HCT116 (cell line): Measurements from ENCODE around the gene GFOD1. TPM values are rescaled to one million over a fixed set of nuclear protein-coding genes. Genes with fewer than 3 reads are reported as not detected.

Experiments used
- ATAC-seq: fragments of 200-7000 bp; cut with Tn5 transposase; 2 replicates; pipeline ENCODE4 v1.9.1; 2020; ENCODE audit warnings: mild to moderate bottlenecking, moderate library complexity
- BruUV-seq: library from RNA; stranded (reverse); fragments of 400-500 nt; replicated peaks from 2 replicates; lab custom pipeline; 2021; lab: Mats Ljungman, UMichigan
- CTCF ChIA-PET: fragments of 300-600 bp; sonication (Branson Sonifier 250); formaldehyde crosslinking; loops from one replicate; lab custom pipeline; 2021; ENCODE audit warnings: antibody characterized with exemption; lab: Charles Lee
- POLR2A ChIA-PET: fragments of 300-600, 350-600 bp; sonication (Branson Sonifier 250); formaldehyde crosslinking; loops from one replicate; lab custom pipeline; 2021; ENCODE audit warnings: antibody characterized with exemption; lab: Charles Lee
- RAD21 ChIA-PET, 2 experiments: fragments of 300-600 bp; sonication (Branson Sonifier 250); formaldehyde crosslinking; loops; one replicate each; lab custom pipeline; 2023; ENCODE audit warnings: low total read pairs in 2 of 2; ENCODE audit not compliant: uncharacterized antibody in 2 of 2, unreplicated experiment in 2 of 2, low non-redundant PET in 1 of 2; lab: Charles Lee
- DNase-seq: peaks from one replicate; pipeline ENCODE4 v3.0.0-alpha.2; 2010; ENCODE audit warnings: low read depth, low spot score
- H2AFZ ChIP-seq: fragments of 200-600 bp; shearing (Covaris generic), sonication (generic); 2 replicates; pipeline ENCODE4 v1.6.1; 2017; ENCODE audit warnings: low read depth, mixed run types, mixed read lengths, antibody characterized with exemption, low read length; ENCODE audit not compliant: poor library complexity, severe bottlenecking
- H3K27ac ChIP-seq: 2 replicates; pipeline ENCODE4 v1.5.1; 2012; ENCODE audit warnings: low read depth, low read length
- H3K27me3 ChIP-seq: fragments of 200-600 bp; sonication (generic); 2 replicates; pipeline ENCODE4 v1.6.1; 2016; ENCODE audit warnings: mixed run types, low read length, mixed read lengths; ENCODE audit not compliant: insufficient read depth
- H3K36me3 ChIP-seq, 2 experiments: fragments of 200-500 bp in 1 of 2; fragments of 200-600 bp in 1 of 2; sonication (Bioruptor generic) in 1 of 2; sonication (generic) in 1 of 2; 2 replicates each; pipeline versions ENCODE4 v1.5.1 to v1.6.1; 2014 to 2016; ENCODE audit warnings: low read length in 2 of 2, inconsistent platforms in 1 of 2, mixed read lengths in 1 of 2, mixed run types in 1 of 2; ENCODE audit not compliant: insufficient read depth in 2 of 2, control insufficient read depth in 1 of 2
- H3K4me1 ChIP-seq, 2 experiments: fragments of 200-600 bp in 1 of 2; sonication (generic) in 1 of 2; 2 replicates each; pipeline versions ENCODE4 v1.5.1 to v1.6.1; 2012 to 2017; ENCODE audit warnings: low read length in 2 of 2, inconsistent platforms in 1 of 2, mild to moderate bottlenecking in 1 of 2, mixed read lengths in 1 of 2, mixed run types in 1 of 2, moderate library complexity in 1 of 2; ENCODE audit not compliant: insufficient read depth in 2 of 2, control insufficient read depth in 1 of 2
- H3K4me2 ChIP-seq: fragments of 200-600 bp; sonication (generic); 2 replicates; pipeline ENCODE4 v1.6.1; 2017; ENCODE audit warnings: mixed run types, low read length, mixed read lengths
- H3K4me3 ChIP-seq, 2 experiments: fragments of 200-600 bp in 1 of 2; sonication (generic) in 1 of 2; replicated peaks in 1 of 2; 2 replicates each; pipeline ENCODE4 v1.5.1; 2011 to 2016; ENCODE audit warnings: low read length in 2 of 2, control low read depth in 1 of 2, low read depth in 1 of 2, mild to moderate bottlenecking in 1 of 2, mixed read lengths in 1 of 2, mixed run types in 1 of 2
- H3K79me2 ChIP-seq: fragments of 200-600 bp; sonication (generic); 2 replicates; pipeline ENCODE4 v1.6.1; 2017; ENCODE audit warnings: mild to moderate bottlenecking, mixed run types, low read length, moderate library complexity, mixed read lengths; ENCODE audit not compliant: insufficient read depth
- H3K9ac ChIP-seq: fragments of 200-600 bp; sonication (generic); 2 replicates; pipeline ENCODE4 v1.6.1; 2016; ENCODE audit warnings: low read length, mixed read lengths
- H3K9me2 ChIP-seq: fragments of 200-600 bp; sonication (generic), shearing (Covaris generic); 2 replicates; pipeline ENCODE4 v1.6.1; 2017; ENCODE audit warnings: mixed run types, mild to moderate bottlenecking, moderate library complexity; ENCODE audit not compliant: insufficient read depth
- H3K9me3 ChIP-seq, 2 experiments: fragments of 200-500 bp in 1 of 2; fragments of 200-600 bp in 1 of 2; sonication (Bioruptor generic) in 1 of 2; sonication (generic) in 1 of 2; 2 replicates each; pipeline ENCODE4 v1.6.1; 2014 to 2017; ENCODE audit warnings: low read length in 2 of 2, mixed read lengths in 2 of 2, inconsistent platforms in 1 of 2, low read depth in 1 of 2, mild to moderate bottlenecking in 1 of 2, mixed run types in 1 of 2, moderate library complexity in 1 of 2; ENCODE audit not compliant: control insufficient read depth in 1 of 2, insufficient read depth in 1 of 2
- H4K20me1 ChIP-seq: fragments of 200-600 bp; sonication (generic), shearing (Covaris generic); 2 replicates; pipeline ENCODE4 v1.6.1; 2017; ENCODE audit warnings: mixed run types, mild to moderate bottlenecking, moderate library complexity; ENCODE audit not compliant: insufficient read depth
- CBX3 ChIP-seq: IDR thresholded peaks from 2 replicates; pipeline ENCODE4 v1.6.1; 2012; ENCODE audit warnings: low read depth
- CTCF ChIP-seq, 3 experiments: fragments of 200-600 bp in 1 of 3; sonication (generic) in 1 of 3; IDR thresholded peaks in 2 of 3; conservative IDR thresholded peaks in 1 of 3; 2 replicates each; pipeline ENCODE4 v1.5.1; 2012 to 2017; ENCODE audit warnings: low read depth in 2 of 3, low read length in 2 of 3, antibody characterized with exemption in 1 of 3, borderline replicate concordance in 1 of 3, control low read depth in 1 of 3, mild to moderate bottlenecking in 1 of 3, mixed read lengths in 1 of 3, mixed run types in 1 of 3, moderate library complexity in 1 of 3; ENCODE audit not compliant: insufficient read depth in 1 of 3
- EGR1 ChIP-seq: IDR thresholded peaks from 2 replicates; pipeline ENCODE4 v1.6.1; 2012; ENCODE audit warnings: low read depth
- ELF1 ChIP-seq: IDR thresholded peaks from 2 replicates; pipeline ENCODE4 v1.6.1; 2012; ENCODE audit warnings: low read depth, borderline replicate concordance
- EZH2 ChIP-seq: fragments of 200-600 bp; sonication (generic); IDR thresholded peaks from 2 replicates; pipeline ENCODE4 v1.6.1; 2017; ENCODE audit warnings: antibody characterized with exemption, mixed run types
- EZH2phosphoT487 ChIP-seq: fragments of 200-600 bp; IDR thresholded peaks from 2 replicates; pipeline ENCODE4 v1.6.1; 2018; ENCODE audit warnings: antibody characterized with exemption, borderline replicate concordance
- FOSL1 ChIP-seq: IDR thresholded peaks from 2 replicates; pipeline ENCODE4 v1.6.1; 2012; ENCODE audit warnings: low read depth
- JUND ChIP-seq: IDR thresholded peaks from 2 replicates; pipeline ENCODE4 v1.6.1; 2012
- POLR2A ChIP-seq: IDR thresholded peaks from 2 replicates; pipeline ENCODE4 v1.7.0; 2011; ENCODE audit warnings: borderline replicate concordance; ENCODE audit not compliant: insufficient read depth, insufficient read length; ENCODE audit errors: extremely low read depth
- POLR2AphosphoS5 ChIP-seq: IDR thresholded peaks from 2 replicates; pipeline ENCODE4 v1.6.1; 2011; ENCODE audit warnings: mild to moderate bottlenecking, low read depth, low read length, moderate library complexity
- RAD21 ChIP-seq: IDR thresholded peaks from 2 replicates; pipeline ENCODE4 v1.6.1; 2012; ENCODE audit warnings: low read depth, mild to moderate bottlenecking
- REST ChIP-seq: IDR thresholded peaks from 2 replicates; pipeline ENCODE4 v1.6.1; 2012; ENCODE audit warnings: low read depth
- SIN3A ChIP-seq: IDR thresholded peaks from 2 replicates; pipeline ENCODE4 v1.6.1; 2012; ENCODE audit warnings: low read depth
- SP1 ChIP-seq: IDR thresholded peaks from 2 replicates; pipeline ENCODE4 v1.6.1; 2012; ENCODE audit warnings: low read depth
- SRF ChIP-seq: IDR thresholded peaks from 2 replicates; pipeline ENCODE4 v1.6.1; 2012; ENCODE audit warnings: low read depth
- TCF7L2 ChIP-seq: IDR thresholded peaks from 2 replicates; pipeline ENCODE4 v1.7.0; 2011; ENCODE audit warnings: borderline replicate concordance, inconsistent platforms; ENCODE audit not compliant: insufficient read depth, insufficient read length; ENCODE audit errors: extremely low read depth
- ZNF274 ChIP-seq: fragments of 200-500 bp; sonication (Bioruptor generic); IDR thresholded peaks from 2 replicates; pipeline ENCODE4 v1.6.1; 2014; ENCODE audit warnings: mild to moderate bottlenecking, low read depth, low read length, inconsistent platforms
- intact Hi-C: fragments of 100-400 bp; cut with micrococcal nuclease; formaldehyde crosslinking; loops from 2 replicates; pipeline ENCODE4 v1.10.0; 2022
- total RNA-seq: library from RNA; stranded (reverse); gene quantifications from one replicate; pipeline ENCODE4 v1.2.1, GENCODE V29; 2021; ENCODE audit not compliant: unreplicated experiment
- TF ChIP-seq, protein P1 (sequence below): IDR thresholded peaks from 2 replicates; pipeline ENCODE4 v1.6.1; 2012
- TF ChIP-seq, protein P2 (sequence below): IDR thresholded peaks from 2 replicates; pipeline ENCODE4 v1.6.1; 2012

The GFOD1 gene
- total RNA-seq, 1 experiment from 2014 or later: 3.8 TPM

DNA sequence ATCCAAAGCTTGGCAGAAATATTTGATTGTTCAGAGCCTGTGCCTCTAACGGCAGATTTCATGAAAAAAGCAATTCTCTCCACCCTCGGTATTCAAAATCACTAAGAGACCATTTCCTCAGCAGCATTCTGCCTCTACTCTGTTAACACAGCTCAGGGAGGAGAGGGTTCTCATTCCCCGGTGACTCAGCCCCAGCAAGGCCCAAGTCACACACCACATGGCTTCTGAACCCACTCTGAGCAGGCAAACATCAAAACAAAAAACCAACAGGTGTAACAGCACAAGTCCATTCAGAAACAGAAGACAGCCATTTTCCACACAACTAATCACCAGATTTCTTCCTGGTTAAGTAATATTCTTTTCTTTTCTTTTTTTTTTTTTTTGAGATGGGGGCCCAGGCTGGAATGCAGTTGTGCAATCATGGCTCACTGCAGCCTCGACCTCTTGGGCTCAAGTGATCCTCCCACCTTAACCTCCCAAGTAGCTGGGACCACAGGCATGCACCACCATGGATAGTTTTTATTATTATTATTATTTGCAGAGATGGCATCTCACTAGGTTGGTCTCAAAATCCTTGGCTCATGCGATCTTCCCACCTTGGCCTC, 55.4 kb downstream of the GFOD1 start:
- no TSS peak for BruUV-seq
- no peaks in the 10 kb centered on the region for H3K9me2 ChIP-seq
- POLR2A ChIA-PET: no interaction called here
- H3K27me3 ChIP-seq: no peaks in the 10 kb centered on the region
- RAD21 ChIA-PET: no interaction called here
- H3K27ac ChIP-seq: no peak overlapping the region
- no peaks in the 10 kb centered on the region for H4K20me1 ChIP-seq
- DNase-seq: no peak
- no peak overlapping the region for H3K4me3 ChIP-seq
- TF ChIP-seq ELF1 (no peak), REST (no peak), SRF (no peak), ZNF274 (no peak), EZH2 (no peak), CTCF (IDR thresholded peaks at IDR 0.05 in 2 of 3, conservative IDR thresholded peaks at IDR 0.05 in 1 of 3; ENCODE audit: borderline replicate concordance in 1 of 3, insufficient read depth in 1 of 3, low read depth in 2 of 3, low read length in 2 of 3) (no peak), FOSL1 (no peak), CBX3 (no peak), EGR1 (no peak), TCF7L2 (no peak), EZH2phosphoT487 (no peak), POLR2A (no peak), RAD21 (no peak), SIN3A (no peak), JUND (no peak), POLR2AphosphoS5 (no peak), SP1 (no peak)
- TF ChIP-seq, protein P1, sequence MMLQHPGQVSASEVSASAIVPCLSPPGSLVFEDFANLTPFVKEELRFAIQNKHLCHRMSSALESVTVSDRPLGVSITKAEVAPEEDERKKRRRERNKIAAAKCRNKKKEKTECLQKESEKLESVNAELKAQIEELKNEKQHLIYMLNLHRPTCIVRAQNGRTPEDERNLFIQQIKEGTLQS: no peak
- TF ChIP-seq, protein P2, sequence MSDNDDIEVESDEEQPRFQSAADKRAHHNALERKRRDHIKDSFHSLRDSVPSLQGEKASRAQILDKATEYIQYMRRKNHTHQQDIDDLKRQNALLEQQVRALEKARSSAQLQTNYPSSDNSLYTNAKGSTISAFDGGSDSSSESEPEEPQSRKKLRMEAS: no peak
- no peaks in the 10 kb centered on the region for H3K79me2 ChIP-seq
- intact Hi-C loops: no loop called here
- H3K36me3 ChIP-seq: no peaks in the 10 kb centered on the region
- peaks cover 0 to 3% of the 10 kb centered on the region in 2 experiments; a peak in 1 of 4 replicates for H3K4me1 ChIP-seq
- H3K4me2 ChIP-seq: no peak overlapping the region
- H3K9ac ChIP-seq: no peak overlapping the region
- H2AFZ ChIP-seq: no peak overlapping the region
- no peak for ATAC-seq
- CTCF ChIA-PET: no interaction called here
- H3K9me3 ChIP-seq: no peaks in the 10 kb centered on the region
